EL (cell line): ENCODE measurements around the gene PROCR.
"Not testable (repeated sequence)": the region's sequence is repeated elsewhere in the genome, so short reads cannot be mapped to it uniquely, and the experiment has no call there.

Source experiments
- DNase-seq: peaks from one replicate; pipeline ENCODE4 v3.0.0-alpha.2; 2016

PROCR gene

DNA sequence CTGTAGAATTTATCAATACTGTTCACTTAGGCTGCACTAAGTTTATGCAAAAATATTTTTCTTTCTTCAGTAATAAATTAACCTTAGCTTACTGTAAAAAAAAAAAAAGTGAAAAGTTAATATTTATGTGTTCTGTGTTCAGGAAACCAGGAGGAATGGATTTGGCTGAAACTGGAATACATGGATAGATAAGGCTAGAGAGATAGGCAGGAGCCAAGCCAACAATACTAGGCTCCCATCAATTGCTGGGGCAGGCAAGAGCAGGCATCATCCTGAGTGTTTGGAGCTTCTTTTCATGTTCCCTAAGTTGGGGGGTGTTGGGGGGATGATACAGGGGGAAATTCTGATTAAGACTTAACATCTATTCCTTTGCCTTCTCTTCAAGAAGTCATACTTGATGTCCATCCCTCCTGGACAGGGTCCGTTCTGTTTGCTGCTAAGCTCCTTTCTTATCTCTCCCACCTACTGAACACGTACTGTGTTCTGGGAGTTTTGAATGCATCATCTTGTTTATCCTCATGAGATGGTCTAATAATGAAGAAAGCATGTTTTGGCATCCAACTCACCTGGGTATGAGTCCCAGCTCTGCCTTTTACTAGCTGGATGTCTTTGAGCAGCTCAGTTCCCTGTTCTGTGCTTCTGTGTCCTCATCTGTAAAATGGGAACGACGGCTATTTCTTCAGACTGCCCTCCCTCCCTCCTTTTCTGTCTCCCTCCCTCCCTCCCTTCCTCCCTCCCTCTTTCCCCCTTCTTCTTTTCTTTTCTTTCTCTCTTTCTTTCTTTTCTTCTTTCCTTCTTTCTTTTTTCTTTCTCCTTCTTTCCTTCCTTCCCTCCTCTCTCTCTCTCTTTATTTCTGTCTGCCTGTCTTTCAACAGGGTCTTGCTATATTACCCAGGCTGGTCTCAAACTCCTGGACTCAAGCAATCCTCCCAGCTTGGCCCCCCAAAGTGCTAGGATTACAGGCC, 6.4 kb upstream of the PROCR start:
- DNase-seq, result no peak

DNA sequence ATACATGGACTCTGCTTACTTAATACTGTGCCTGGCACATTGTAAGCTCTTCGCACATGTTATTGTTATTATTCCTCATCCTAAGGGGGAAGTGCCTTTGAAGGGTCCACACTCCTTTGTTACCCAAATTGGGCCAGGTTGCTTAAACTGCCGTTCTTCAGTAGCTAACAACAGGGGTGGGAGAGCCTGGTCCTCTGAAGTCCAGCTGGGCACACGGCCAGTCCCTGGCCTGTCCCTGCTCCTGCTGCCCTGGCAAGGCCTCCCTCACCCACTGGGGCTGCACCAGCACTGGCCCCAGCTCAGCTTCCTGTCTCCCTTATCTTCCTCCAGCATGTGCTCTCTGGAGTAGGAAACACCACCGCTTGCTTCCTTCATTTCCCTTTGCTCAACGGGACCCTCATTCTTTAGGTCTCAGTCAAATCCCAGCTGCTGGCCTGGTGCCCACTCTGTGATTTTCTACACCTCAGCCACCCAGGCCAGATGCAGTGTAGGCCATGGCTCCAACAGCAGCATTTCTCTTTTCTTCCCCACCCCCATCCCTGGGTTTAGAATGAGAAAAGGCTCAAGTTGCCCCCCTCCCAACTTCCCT, 5.5 kb upstream of the PROCR start:
- no peak for DNase-seq

DNA sequence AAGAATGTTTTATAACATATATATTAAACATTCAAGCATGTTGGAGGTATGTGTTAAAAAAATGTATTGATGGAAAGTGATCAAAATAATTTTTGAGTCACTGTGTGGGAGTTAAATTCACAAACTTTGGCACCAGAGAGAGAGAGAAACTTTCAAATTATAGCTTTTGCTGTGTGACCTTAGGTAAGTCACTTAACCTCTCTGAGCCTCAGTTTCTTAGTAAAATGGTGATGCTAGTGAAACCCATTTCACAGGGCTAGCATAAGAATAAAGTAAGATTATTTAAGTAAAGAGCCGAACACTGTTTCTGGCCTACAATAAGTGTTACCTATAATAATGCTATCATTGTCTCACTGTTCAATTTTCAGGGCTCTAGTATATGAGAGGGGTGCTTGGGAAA, 4.1 kb upstream of the PROCR start:
- no peak for DNase-seq

DNA sequence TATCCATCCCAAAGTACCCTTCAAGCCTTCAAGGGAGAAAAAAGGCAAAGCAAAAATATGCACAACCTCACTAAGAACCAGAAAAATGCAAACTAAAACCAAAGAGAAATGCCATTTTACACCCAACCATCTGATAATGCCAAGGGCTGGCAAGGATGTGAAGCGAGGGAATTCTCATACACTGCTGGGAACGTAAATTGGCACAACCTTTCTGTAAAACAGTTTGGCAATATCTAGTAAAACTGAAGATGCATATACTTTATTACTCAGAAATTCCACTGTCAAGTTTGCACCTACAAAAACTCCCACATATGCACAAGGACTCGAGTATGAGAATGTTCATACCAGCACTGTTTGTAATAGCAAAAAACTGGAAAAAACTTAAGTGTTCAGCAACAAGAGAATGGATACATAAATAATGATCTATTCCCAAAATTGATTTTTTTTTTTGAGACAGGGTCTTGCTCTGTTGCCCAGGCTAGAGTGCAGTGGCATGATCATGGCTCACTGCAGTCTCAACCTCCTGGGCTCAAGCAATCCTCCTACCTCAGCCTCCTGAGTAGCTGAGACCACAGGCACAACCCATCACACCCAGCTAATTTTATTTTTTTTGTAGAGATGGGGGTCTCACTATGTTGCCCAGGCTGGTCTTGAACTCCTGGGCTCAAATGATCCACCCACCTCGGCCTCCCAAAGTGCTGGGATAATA, 3.0 kb upstream of the PROCR start:
- DNase-seq, result not testable (repeated sequence)

DNA sequence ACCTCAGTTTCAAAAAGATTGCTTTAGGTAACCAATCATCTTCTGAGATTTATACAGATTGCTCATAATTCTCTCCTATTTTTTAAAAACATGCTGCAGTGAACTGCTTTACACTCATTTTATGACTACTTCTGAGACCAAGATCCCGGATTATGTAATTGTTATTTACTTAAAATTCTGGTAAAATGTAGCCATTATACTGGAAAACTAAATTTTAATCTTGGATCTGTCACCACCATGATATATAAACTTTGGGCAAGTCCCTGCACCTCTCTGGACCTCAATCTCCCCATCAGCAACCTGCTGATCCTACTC, 477 bp upstream of the PROCR start:
- no peak for DNase-seq

DNA sequence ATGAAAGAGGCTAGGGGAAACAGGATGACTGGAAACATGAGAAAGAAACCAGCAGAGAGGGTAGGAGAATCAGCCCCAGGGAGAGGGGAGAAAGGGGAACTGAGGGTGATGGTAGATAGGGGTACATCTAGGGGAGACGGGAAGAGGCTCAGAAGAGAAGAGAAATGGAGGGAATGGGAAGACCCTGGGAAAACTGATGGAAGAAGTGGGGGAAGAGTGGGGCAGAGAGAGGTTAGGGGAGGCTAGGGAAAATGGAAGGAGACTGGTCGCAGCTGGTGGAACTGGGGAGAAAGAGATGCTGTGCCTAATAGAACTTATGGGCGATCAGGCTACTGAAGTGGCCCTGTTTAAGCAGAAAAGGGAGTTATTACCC, 548 bp downstream of the PROCR start:
- no peak for DNase-seq

DNA sequence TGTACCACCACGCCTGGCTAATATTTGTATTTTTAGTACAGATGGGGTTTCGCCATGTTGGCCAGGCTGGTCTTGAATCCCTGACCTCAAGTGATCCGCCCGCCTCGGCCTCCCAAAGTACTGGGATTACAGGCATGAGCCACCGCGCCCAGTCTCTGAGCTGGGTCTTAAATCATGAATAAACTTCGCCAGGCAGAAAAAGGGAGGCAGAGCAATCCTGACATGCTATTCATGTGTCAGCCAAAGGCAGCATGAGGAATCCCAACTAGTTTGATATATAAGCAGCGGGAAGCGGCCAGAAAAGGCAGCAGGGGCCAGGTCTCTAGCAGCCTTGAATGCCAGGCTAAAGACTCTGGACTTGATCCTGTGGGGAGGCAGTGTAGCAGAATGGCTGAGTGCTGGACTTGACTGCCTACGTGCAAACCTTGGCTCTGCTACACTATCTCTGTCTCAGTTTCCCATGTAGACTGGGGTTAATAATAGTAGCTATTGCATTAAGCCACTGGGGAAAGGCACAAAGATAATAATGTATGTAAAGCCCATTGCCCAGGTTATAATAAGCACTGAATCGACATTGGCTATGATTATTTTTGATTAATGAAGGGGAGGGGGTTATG, 1.8 kb downstream of the PROCR start:
- no peak for DNase-seq

DNA sequence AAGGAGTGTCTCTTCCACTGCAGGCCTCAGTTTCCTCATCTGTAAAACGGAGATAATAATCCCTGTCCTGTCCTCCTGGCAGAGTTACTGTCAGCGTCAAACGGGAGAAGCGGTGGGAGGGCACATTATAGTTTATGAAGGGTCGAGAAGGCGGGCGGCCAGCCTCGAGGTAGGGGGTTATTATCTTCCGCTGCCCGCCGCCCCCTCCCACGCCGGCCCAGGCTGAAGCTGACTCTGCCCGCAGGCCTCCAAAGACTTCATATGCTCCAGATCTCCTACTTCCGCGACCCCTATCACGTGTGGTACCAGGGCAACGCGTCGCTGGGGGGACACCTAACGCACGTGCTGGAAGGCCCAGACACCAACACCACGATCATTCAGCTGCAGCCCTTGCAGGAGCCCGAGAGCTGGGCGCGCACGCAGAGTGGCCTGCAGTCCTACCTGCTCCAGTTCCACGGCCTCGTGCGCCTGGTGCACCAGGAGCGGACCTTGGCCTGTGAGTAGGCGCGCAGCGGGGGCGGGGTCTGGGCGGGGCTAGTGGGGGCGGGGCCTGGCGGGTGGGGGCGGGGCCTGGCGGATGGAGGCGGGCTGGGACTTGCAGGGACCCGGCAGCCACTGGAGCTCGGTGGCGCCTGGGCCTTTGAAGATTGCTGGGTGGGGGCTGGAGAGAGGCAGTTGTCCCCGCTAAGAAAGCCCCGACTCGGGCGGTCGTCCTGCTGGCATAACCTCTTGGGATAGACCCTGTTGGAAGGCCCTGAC, 2.8 kb downstream of the PROCR start:
- no peak for DNase-seq

DNA sequence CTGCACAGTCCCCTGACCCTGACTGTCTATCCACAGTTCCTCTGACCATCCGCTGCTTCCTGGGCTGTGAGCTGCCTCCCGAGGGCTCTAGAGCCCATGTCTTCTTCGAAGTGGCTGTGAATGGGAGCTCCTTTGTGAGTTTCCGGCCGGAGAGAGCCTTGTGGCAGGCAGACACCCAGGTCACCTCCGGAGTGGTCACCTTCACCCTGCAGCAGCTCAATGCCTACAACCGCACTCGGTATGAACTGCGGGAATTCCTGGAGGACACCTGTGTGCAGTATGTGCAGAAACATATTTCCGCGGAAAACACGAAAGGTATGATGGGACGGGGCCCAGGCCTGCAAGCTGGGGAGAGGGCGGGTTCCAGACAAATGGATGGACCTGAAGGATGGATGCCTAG, 4.3 kb downstream of the PROCR start:
- DNase-seq, result no peak

DNA sequence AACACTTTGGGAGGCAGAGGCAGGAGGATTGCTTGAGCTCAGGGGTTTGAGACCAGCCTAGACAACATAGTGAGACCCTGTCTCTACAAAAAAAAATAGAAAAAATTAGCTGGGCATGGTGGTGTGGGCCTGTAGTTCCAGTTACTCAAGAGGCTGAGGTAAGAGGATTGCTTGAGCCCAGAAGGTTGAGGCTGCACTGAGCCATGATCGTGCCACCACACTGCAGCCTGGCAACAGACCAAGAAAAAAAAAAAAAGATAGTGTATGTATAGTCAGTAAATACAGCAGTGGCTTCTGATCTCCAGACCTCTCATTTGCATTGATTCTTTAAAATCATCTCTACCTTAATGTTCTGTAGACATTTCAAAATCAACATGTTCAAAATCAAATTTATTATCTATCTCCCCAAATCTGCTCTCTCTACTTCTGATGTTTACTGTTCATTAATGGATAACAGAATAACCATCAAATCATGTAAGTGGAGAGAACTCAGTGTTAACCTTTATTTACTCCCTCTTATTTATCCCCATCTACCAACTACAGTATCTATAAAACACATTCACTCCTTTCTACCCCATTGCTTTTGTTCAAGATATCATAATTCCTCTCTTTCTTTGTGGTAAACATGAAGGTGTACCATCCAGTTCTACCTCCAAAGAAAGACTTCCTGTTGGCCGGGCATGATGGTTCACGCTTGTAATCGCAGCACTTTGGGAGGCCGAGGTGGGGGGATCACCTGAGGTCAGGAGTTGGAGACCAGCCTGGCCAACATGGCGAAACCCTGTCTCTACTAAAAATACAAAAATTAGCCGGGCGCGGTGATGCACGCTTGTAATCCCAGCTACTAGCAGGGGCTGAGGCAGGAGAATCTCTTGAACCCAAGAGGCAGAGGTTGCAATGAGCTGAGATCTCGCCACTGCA, 7.7 kb downstream of the PROCR start:
- no peak for DNase-seq

DNA sequence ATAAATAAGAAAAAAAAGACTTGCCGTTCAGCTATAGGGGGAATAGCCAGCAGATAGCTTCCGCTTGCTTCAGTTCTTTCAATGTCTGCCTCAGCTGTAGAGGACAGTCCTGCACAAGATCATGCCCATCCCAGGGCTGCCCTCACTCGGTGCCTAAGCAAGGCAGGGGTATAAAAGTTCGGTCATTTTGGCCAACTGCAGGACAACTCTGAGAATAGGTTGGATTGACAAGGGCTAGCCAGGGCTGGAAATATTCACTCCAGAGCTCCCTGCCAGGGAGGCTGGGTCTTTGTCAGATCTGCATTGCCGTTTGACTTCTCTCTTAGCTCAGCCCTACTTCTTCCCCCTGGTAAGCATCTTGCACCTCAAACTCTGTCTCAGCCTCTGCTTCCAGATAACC, 8.4 kb downstream of the PROCR start:
- DNase-seq, result no peak

DNA sequence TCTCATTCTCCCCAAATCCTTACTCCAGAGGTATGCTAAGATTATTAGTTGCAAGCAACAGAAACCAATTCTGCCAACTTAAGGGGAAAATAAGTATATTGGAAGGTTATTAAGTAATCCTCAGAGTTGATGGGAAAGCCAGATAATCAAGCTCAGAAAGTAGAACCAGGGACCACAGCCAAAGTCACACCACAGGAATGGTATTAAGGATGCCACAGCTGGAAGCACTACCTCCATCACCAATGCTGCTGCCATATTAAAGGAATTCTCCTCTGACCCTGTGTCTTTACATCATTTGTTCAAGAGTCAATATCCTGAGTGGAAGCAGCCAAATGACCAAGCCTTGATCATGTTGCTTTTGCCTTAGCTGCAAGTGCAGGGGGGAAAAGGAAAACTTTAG, 9.9 kb downstream of the PROCR start:
- no peak for DNase-seq

DNA sequence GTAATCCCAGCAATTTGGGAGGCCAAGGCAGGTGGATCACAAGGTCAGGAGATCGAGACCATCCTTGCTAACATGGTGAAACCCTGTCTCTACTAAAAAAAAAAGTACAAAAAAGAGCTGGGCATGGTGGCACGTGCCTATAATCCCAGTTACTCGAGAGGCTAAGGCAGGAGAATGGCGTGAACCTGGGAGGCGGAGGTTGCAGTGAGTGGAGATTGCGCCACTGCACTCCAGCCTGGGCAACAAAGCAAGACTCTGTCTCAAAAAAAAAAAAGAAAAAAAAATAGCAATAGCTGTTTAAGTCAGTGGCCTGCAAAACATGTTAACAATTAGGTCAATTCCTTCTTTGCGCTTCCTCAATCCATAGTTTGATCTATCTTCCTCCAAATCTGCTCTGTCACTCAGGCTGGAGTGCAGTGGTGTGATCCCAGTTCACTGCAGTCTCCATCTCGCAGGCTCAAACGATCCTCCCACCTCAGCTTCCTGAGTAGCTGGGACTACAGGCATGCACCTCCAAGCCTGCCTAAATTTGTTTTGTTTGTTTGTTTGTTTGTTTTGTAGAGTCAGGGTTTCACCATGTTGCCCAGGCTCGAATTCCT, 14.9 kb downstream of the PROCR start:
- not testable (repeated sequence) for DNase-seq

DNA sequence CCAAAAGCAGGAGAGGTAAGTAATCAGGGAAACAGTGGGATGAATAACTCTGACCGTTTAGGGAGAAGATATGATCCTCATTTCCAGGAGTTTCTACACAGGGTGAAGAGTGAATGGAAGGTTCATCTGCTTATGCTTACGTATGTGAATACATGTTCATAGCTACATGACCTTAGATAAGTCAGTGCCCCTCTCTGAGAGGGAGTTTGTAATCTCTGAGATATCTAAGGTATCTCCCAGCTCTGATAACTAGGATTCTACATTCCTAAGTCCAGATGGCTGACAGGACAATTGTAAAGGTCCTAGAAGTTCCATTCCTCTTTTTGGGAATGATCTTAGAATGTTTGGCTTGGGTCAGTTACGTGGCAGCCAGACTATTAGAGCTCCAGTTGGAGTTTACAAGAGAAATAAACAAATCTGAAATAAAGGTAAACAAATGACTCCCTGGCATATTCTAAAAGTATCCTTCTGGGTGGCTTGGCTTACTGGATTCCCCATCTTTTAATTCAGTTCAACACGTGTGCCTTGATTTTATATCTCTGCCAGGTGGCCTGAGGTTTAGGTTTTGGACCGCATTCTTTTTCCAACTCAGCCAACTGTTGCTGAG, 15.8 kb downstream of the PROCR start:
- no peak for DNase-seq

DNA sequence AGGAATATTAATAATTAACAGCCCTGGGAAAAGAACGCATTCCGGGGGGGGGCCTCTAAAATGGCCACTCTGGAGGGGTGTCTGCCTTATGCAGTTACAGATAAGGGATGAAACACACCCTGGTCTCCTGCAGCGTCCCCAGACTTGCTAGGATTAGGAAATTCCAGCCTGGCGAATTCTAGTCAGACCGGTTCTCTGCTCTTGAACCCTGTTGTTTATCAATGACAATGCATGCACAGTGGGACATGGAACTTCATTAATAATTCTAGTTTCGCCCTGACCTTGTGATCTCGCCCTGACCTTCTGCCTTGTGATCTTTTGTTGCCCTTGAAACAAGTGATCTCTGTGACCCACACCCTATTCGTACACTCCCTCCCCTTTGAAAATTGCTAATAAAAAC, 17.4 kb downstream of the PROCR start:
- DNase-seq, result not testable (repeated sequence)

DNA sequence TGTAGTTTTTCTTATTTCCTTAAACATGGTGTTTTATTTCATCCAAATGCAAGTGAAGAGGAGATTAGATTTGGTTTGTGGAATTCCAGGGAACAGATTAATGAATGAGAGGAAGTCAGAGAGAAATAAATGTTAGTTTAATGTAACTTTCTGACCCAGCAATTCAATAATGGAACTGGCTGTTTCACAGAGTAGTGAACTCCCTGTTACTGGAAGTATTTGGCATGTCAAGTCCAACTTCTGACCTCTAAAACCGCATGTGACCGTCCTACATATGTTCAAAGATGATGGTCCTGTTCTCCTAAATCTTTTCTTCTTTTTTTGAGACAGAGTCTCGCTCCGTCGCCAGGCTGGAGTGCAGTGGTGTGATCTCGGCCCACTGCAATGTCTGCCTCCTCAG, 18.7 kb downstream of the PROCR start:
- DNase-seq, result no peak

DNA sequence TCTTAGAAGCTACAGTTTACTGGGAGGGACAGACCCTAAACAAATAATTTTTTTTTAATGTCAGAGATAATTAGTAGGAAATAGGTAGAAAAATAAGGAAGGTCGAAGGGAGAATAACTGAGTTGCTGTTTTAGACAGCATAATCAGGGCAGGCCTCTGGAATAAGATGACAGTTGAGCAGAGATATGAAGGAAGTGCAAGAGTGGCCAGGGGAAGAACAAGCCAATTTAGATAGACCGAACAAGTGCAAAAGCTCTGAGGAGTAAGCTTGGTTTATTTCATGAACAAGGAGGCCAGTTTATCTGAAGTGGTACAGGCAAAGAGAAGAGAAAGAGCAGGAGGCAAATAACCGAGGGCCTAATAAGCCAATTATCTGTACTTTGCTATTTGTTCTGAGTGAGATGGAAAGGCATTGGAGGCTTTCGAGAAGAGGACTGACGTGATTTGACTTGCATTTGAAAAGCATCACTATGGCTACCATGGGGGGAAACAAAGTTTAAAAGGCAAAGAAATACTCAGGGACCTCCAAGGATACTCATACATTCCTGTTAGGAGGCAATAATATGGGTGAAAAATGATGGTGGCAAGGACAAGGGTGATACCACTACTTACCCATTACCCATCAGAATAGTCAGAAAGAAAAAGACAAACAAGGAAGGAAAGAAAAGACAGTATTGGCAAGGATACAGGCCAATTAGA, 19.7 kb downstream of the PROCR start:
- DNase-seq, result no peak

DNA sequence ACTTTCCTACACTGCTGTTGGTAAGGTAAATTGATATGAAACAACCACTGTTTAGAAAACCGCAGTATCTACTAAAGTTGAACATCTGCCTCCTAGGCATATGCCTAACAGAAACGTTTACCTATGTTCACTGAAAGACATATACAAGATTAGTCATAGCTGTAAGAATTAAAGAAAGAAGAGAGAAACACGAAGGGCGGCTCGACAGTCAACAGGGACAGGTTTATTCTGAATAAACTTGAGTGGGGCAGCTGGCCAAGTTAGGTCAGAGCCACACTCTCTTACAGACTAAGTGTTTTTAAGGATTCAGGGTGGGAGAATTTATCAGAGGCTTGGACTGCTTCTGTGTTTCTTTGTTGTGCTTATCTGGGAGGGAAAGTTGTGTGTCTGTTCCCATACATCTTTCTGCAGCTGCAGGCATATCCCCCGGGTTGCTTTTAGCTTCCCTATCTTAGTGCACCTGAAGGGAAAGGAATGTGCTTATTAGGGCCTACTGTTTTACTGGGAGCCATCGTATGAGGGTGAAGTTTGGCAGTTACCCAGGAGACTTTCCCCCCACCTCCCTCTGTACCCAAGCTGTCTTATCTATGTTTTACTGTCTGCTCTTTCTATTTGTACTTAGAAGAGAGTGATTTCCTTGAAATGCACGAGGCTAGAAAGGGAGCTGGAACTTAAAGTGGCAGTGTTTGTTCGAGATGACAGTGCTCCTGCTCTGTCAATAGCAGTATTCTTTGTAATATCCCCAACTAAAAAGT, 20.4 kb downstream of the PROCR start:
- no peak for DNase-seq

DNA sequence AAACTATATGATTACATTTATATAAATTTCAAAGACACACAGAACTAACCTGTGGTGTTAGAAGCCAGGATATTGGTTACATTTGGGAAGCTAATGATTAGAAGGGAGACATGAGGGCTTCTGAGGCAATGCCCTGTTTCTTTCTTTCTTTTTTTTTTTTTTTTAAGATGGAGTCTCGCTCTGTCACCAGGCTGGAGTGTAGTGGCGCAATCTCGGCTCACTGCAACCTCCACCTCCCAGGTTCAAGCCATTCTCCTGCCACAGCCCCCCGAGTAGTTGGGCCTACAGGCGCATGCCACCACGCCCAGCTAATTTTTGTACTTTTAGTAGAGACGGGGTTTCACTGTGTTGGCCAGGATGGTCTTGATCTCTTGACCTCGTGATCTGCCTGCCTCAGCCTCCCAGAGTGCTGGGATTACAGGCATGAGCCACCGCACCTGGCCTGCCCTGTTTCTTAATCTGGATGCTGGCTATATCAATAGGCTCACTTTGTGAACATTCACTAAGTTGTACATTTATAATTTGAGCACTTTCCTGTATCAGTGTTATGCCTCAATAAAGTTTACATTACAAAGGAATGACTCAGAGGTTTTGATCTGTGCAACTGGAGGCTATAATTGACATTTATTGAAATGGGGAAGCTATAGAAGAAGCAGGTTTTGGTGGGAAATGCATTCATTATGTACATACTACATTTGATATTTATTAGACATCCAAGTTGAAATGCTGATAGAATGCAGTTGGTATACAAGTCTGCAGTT, 21.3 kb downstream of the PROCR start:
- DNase-seq, result not testable (repeated sequence)
